ENCODE measurements around the gene KIF1B. TPM values are rescaled to one million over a fixed set of nuclear protein-coding genes. Genes with fewer than 3 reads are reported as not detected.

Gene KIF1B
- total and polyA plus RNA-seq, 10 of the 15 experiments (the other 5 are each of a cell fraction or from before 2014, with no cell fraction given): 2.1 to 16.5 (median 8.7) TPM

GRCh38 chr1:10170239-10170574 is 40.2 kb upstream of the KIF1B start (continued):
- TF ChIP-seq REST (IDR thresholded peaks at IDR 0.05; ENCODE audit: low read depth, low read length) (no peak), SREBF2 (IDR thresholded peaks at IDR 0.05; ENCODE audit: low read length) (no peak), CHD4 (IDR thresholded peaks at IDR 0.05) (no peak), SUPT20H (IDR thresholded peaks at IDR 0.05; ENCODE audit: borderline replicate concordance, control insufficient read depth, low read depth, low read length) (no peak), RAD51 (IDR thresholded peaks at IDR 0.05) (no peak), MTA2 (IDR thresholded peaks at IDR 0.05; ENCODE audit: low read depth) (no peak), NR2F1 (conservative IDR thresholded peaks at IDR 0.05) (no peak), EP300 (IDR thresholded peaks at IDR 0.05; ENCODE audit: borderline replicate concordance in 1 of 2, control insufficient read depth in 1 of 2, low read depth in 2 of 2, low read length in 2 of 2) (peak; percentile 33 to 46; a peak in 2 of 4 replicates), ZBTB4 (CRISPR knock-in tag; IDR thresholded peaks at IDR 0.05) (no peak), ZNF24 (IDR thresholded peaks at IDR 0.05) (no peak), ZNF592 (IDR thresholded peaks at IDR 0.05) (no peak), IKZF2 (IDR thresholded peaks at IDR 0.05) (no peak; a peak in 2 of 4 replicates), PBX3 (IDR thresholded peaks at IDR 0.05; ENCODE audit: insufficient replicate concordance, low read depth, low read length) (no peak), IKZF1 (conservative IDR thresholded peaks at IDR 0.05) (peak; percentile 51; the same call in 1 of the 2 replicates), CBX3 (IDR thresholded peaks at IDR 0.05; ENCODE audit: borderline replicate concordance, low read depth) (no peak), WRNIP1 (IDR thresholded peaks at IDR 0.05; ENCODE audit: borderline replicate concordance, low read depth, low read length) (no peak), ELK1 (IDR thresholded peaks at IDR 0.05; ENCODE audit: low read depth, low read length) (no peak), DPF2 (IDR thresholded peaks at IDR 0.05) (no peak; the same call in 1 of the 2 replicates)
